T-helper 1 cell treated with Interleukin-12 subunit alpha and Interleukin-12 subunit beta and Interleukin-4 antibody, amounts not matched to agents 30 μg/mL and 1 μg/mL, for 36 hours (primary cell): Measurements from ENCODE around the gene RS1.

ENCODE experiments used
- H3K27ac Mint-ChIP-seq: one replicate; pipeline ENCODE4 v1.8.0; 2021; ENCODE audit warnings: mild to moderate bottlenecking, mixed read lengths
- H3K27me3 Mint-ChIP-seq: one replicate; pipeline ENCODE4 v1.8.0; 2021; ENCODE audit warnings: low read depth, mixed read lengths
- H3K36me3 Mint-ChIP-seq: one replicate; pipeline ENCODE4 v1.8.0; 2021; ENCODE audit warnings: low read depth, mixed read lengths
- H3K4me1 Mint-ChIP-seq: one replicate; pipeline ENCODE4 v1.8.0; 2021; ENCODE audit warnings: low read depth, mixed read lengths
- H3K4me3 Mint-ChIP-seq: one replicate; pipeline ENCODE4 v1.8.0; 2021; ENCODE audit warnings: mild to moderate bottlenecking, moderate library complexity, mixed read lengths
- H3K9me3 Mint-ChIP-seq: one replicate; pipeline ENCODE4 v1.8.0; 2021; ENCODE audit warnings: mixed read lengths

Gene RS1

GRCh38 chrX:18594079-18594478, 77.8 kb downstream of the RS1 start:
- Mint-ChIP-seq H3K4me3 (no peak overlapping the region), H3K27ac (no peak overlapping the region), H3K36me3 (no peaks in the 10 kb centered on the region), H3K9me3 (no peaks in the 10 kb centered on the region), H3K4me1 (no peaks in the 10 kb centered on the region), H3K27me3 (no peaks in the 10 kb centered on the region)

- H3K27me3 Mint-ChIP-seq: no peaks in the 10 kb centered on the region
- no peaks in the 10 kb centered on the region for H3K9me3 Mint-ChIP-seq
- no peaks in the 10 kb centered on the region for H3K4me1 Mint-ChIP-seq
- H3K27ac Mint-ChIP-seq: no peak overlapping the region
- H3K36me3 Mint-ChIP-seq: no peaks in the 10 kb centered on the region
- H3K4me3 Mint-ChIP-seq: no peak overlapping the region
These were observed 80.1 kb downstream of the RS1 start for GRCh38 chrX:18591834-18592233.
